Activated CD4-positive, alpha-beta T cell treated with anti-CD3 and anti-CD28 coated beads, Interleukin-2, Interleukin-6, amounts not matched to agents 100 ng/mL and 50 ng/mL, durations not matched to agents 16 hours and 8 hours (primary cell): ENCODE measurements around the gene CDC42BPG.

Experiments used
- DNase-seq: peaks from one replicate; pipeline ENCODE4 v3.0.0-alpha.2; 2020

Gene CDC42BPG

GRCh38 chr11:64863391-64864060, 19.1 kb upstream of the CDC42BPG start:
- no peak for DNase-seq

GRCh38 chr11:64862987-64863390, 18.5 kb upstream of the CDC42BPG start:
- no peak for DNase-seq

DNA sequence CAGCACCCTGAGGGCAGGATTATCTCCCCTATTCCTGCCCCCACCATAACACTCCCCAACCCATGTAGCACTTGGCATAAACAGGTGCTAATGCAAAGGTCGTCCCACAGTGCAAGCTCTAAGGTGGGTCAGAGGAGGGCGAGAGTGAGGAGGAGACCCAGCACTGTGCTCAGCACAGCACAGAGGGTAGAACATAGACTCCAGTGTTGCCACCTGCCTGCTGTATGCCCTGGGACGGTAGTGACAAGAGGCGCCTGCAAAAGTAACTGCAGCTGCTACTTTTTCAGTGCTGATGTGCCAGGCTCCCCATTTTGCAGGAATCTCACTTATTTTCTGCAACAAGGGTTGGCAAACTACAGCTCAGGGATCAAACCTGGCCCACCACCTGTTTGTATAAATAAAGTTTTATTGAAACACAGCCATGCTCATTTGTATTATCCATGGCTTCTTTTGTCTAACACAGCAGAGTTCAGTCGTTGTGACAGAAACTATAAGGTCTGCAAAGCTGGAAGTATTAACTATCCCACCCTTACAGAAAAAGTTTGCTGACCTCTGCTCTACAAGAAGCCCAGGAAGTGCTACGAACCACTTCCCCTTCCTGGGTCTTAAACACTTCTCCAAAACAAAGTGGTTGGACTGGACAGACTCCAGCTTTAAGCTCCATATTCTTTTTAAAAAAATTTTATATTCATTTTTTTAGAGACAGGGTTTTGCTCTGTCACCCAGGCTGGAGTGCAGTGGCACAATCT, 16.9 kb upstream of the CDC42BPG start:
- DNase-seq = no peak

GRCh38 chr11:64859542-64860414, 15.3 kb upstream of the CDC42BPG start:
- peak; percentile 94 for DNase-seq

DNA sequence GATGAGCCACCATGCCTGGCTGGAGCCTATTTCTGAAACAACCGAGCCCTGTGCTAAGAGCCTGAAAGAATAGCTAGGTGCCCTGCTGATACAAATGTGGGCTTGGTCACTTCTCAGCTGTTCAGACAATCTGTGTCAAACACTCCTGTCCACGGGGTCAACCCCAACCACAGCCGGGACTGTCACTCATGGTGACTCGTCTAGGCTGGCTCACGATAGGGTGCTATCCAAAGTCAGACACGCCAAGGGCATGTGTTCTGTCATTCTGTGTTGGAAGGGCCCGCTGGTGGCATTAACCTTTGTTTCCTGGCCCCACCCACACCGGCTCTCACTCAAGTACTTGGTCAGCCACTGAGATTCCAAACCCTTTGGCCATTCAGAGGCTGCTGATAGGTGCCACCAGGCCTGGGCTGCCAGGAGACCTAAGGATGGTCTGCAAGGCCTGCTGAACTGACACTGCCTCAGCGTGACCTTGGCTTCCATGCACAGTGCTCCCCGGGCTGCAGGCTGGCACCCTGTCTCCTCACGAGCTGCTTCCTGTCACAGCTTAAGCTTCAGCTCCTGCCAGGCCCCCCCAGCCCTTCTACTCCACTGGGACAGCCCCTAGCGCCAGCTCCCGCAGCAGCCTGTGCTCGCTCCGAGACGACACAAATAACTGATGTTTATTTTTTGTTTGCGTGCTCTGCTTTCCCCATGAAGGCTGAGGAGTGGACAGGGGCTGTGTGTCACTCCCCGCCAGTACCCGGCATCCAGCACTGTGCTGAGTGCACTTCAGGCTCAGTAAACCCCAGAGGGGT, 14.2 kb upstream of the CDC42BPG start:
- peak; percentile 82 for DNase-seq

DNA sequence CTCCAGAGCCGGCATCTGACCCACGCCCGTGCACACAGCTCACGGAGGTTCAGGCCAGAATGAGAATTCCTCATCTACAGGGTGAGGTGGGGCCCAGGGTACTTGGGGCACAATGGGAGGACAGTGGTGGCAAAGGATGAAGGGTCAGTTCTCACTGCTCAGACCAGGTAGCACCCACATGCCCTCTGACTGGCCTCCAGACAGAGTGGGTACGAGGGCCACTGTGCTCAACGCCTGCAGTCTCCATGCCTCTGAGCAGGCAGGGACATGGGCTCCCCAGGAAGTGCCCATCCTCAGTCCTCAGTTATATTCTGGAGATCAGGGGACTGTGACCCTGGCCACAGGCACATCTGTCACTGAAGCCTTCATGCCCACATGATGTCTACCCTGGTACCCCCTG, 13.0 kb upstream of the CDC42BPG start:
- DNase-seq = no peak

DNA sequence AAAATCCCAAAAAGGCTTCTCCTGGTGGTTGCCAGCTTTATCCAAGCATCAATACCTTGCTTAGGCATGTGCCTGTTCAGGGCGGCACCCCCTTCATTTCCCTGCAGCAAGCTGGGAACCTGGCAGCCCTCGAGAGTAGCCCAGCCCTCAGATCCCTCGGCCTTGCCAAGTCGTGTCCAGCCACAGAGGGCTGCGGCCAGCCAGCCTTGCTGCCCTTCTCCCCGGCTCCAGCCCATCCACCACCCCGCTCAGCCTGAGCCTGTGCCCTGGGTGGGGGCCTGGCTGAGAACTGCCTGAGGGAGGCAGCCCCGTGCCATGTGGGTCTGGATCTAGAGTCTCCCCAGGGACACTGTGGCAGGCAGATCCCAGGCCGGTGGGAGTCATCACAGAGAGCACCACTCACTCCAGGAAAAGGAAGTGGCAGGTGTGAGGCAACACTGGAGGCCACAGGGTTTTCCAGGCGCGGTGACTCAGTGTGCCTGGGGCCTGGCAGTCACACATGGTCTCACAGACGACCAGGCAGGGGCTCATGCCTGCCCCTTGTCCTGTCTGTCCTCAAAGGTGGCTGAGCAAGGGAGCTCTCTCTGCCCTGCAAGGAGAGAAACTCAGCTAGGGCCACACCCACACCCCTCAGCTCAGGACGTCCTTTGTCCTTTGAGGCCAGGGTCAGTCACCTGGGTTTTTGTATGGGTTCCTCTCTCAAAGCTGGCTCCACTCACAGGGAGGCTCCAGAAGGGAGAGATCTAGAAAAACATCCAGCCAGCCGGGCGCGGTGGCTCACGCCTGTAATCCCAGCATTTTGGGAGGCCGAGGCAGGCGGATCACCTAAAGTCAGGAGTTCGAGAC, 12.2 kb upstream of the CDC42BPG start:
- peak; percentile 85 for DNase-seq

- DNase-seq = no peak
These were observed 11.3 kb upstream of the CDC42BPG start for GRCh38 chr11:64855596-64856304.

DNA sequence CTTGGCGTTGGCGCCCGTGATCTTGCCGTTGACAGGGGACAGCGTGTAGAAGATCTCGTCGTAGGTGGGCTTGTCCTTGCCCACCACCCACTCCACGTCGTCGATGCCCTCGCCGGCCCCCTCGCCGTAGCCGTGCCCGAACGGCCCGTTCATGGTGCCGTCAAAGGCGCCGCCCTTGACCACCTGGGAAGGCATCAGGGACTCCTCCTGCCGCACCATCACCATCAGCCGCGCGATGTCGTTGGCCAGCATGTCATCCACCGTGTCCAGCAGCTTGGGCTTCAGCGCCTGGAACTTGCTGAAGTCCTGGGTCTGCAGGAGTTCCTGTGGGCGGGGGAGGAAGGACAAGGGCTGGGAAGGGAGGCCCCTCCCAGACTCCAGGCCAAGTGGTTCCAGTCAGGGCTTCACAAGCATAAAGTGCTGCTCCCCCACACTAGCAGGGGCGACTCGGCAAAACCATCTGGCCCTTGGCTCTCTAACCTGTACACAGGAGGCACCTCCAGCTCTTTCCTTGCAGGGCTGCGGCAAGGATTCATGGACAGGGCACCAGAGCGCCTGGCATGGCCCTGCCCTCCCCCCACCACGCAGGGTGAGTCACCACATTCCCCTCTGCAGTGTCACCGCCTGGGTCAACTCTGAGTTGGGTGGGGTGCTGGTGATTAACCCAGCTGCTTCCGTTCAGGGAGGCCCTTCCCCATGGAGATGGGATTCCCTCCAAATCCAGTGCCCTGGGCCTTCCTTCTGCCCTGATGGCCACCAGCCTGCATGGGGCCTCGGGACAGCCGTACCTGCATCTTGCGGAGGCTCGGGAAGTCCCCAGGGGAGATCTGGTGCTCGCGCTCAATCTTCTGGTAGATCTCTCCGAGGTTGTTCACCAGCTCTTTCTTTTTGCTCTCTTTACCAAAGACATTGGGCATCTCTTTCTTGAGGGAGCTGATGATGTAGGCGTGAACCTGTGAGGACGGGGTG, 10.4 kb upstream of the CDC42BPG start:
- DNase-seq = peak; percentile 56

- no peak for DNase-seq
These were observed 9.7 kb upstream of the CDC42BPG start for GRCh38 chr11:64854157-64854533.

DNA sequence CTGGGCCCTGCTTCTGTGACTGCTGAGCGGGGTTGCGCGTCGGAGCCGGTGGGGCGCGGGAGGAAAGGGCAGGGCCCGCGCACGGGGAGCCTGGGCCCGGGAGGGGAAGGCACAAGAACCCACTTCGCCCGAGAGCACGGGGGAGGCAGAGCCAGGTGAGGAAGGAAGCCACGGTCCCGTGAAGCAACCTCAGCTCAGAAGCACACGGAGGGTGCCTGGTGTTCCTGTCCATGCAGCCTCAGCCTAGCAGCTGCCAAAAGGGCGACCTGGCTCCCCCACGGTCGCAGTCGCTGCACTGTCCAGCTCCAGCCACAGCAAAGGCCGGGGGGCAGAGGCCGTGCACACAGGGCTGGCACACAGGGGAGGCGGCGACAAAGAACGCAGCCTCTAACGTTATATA, 9.3 kb upstream of the CDC42BPG start:
- no peak for DNase-seq

DNA sequence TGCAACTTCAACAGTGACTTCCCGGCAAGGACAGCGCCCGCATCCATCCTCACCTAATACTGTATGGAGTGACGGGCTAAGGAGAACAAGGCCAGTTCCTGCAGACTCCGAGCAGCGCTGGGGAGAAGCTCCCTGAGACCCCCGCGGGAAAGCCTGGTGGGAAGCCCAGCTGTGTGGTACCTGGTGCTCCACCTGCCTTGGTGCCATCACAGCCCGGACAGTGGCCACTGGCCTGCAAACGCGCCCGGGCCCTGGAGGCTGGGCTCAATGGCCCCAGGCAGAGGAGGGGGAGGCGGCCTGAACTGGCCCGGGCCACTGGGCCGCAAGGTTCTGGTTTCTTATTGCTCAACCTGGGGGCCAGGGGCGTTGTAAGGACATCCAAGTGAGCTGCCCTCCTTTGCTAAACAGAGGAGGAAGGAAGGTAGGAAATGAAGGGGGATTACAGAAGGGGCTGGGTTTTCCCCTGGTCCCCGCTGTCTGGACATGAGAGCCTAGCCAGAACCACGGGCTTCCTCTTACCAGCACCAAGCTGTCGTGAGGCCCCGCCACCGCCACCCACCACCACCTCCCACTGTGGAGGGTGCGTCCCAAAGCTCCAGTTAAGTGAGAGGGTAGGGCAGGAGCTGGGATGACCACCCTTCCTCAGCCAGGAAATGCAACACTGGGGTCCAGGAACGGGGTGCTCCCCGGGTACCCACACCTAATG, 8.5 kb upstream of the CDC42BPG start:
- DNase-seq = no peak

- DNase-seq = no peak
These were observed 7.4 kb upstream of the CDC42BPG start for GRCh38 chr11:64851831-64852351.

- peak; percentile 63 for DNase-seq
These were observed 6.6 kb upstream of the CDC42BPG start for GRCh38 chr11:64850979-64851567.

- DNase-seq = no peak
These were observed 5.3 kb upstream of the CDC42BPG start for GRCh38 chr11:64849598-64850356.

DNA sequence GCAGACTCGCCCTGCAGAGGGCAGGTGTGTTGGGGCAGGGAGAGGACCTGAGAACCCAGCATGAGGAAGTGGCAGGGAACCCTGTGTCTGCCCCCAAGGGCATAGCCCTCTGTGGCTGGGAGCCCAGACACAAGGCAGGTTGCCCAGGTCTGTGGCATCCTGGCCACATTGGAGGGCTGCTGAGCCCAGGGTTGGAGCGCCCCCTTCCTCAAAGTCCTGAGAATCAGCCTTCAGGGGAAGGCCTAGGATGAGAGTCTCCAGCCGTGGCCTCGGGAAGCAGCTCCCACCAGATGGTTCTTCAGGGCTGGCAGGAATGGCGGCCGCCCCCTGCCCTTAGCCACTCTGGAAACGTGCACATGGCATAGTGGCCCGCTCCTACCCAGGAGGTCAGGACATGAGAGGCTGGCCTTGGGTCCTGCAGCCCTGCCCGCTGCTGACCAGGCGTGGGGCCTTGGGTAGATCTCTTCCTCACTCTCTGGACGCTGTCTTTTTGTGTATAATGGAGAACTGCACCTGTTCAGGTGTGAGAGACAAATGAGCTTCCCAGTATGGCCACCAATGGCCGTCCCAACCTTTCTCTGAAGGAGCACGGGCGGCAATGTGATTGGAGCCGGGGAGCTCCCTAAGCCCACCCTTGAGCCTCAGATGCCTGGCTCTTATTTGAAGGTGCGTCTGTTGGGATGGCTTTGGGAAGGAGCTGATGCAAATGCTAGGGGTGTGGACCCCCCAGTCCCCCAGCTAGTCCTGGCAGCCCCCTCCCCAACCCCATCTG, 4.6 kb upstream of the CDC42BPG start:
- DNase-seq = no peak
